HCT116 (cell line): ENCODE data around the gene ATP1A4. TPM values are rescaled to one million over a fixed set of nuclear protein-coding genes. Genes with fewer than 3 reads are reported as not detected.

ENCODE experiments used
- ATAC-seq: fragments of 200-7000 bp; cut with Tn5 transposase; 2 replicates; pipeline ENCODE4 v1.9.1; 2020; ENCODE audit warnings: mild to moderate bottlenecking, moderate library complexity
- BruUV-seq: library from RNA; stranded (reverse); fragments of 400-500 nt; replicated peaks from 2 replicates; lab custom pipeline; 2021; lab: Mats Ljungman, UMichigan
- CTCF ChIA-PET: fragments of 300-600 bp; sonication (Branson Sonifier 250); formaldehyde crosslinking; loops from one replicate; lab custom pipeline; 2021; ENCODE audit warnings: antibody characterized with exemption; lab: Charles Lee
- POLR2A ChIA-PET: fragments of 300-600, 350-600 bp; sonication (Branson Sonifier 250); formaldehyde crosslinking; loops from one replicate; lab custom pipeline; 2021; ENCODE audit warnings: antibody characterized with exemption; lab: Charles Lee
- RAD21 ChIA-PET, 2 experiments: fragments of 300-600 bp; sonication (Branson Sonifier 250); formaldehyde crosslinking; loops; one replicate each; lab custom pipeline; 2023; ENCODE audit warnings: low total read pairs in 2 of 2; ENCODE audit not compliant: uncharacterized antibody in 2 of 2, unreplicated experiment in 2 of 2, low non-redundant PET in 1 of 2; lab: Charles Lee
- DNase-seq: peaks from one replicate; pipeline ENCODE4 v3.0.0-alpha.2; 2010; ENCODE audit warnings: low read depth, low spot score
- H2AFZ ChIP-seq: fragments of 200-600 bp; shearing (Covaris generic), sonication (generic); 2 replicates; pipeline ENCODE4 v1.6.1; 2017; ENCODE audit warnings: low read depth, mixed run types, mixed read lengths, antibody characterized with exemption, low read length; ENCODE audit not compliant: poor library complexity, severe bottlenecking
- H3K27ac ChIP-seq: 2 replicates; pipeline ENCODE4 v1.5.1; 2012; ENCODE audit warnings: low read depth, low read length
- H3K27me3 ChIP-seq: fragments of 200-600 bp; sonication (generic); 2 replicates; pipeline ENCODE4 v1.6.1; 2016; ENCODE audit warnings: mixed run types, low read length, mixed read lengths; ENCODE audit not compliant: insufficient read depth
- H3K36me3 ChIP-seq, 2 experiments: fragments of 200-500 bp in 1 of 2; fragments of 200-600 bp in 1 of 2; sonication (Bioruptor generic) in 1 of 2; sonication (generic) in 1 of 2; 2 replicates each; pipeline versions ENCODE4 v1.5.1 to v1.6.1; 2014 to 2016; ENCODE audit warnings: low read length in 2 of 2, inconsistent platforms in 1 of 2, mixed read lengths in 1 of 2, mixed run types in 1 of 2; ENCODE audit not compliant: insufficient read depth in 2 of 2, control insufficient read depth in 1 of 2
- H3K4me1 ChIP-seq, 2 experiments: fragments of 200-600 bp in 1 of 2; sonication (generic) in 1 of 2; 2 replicates each; pipeline versions ENCODE4 v1.5.1 to v1.6.1; 2012 to 2017; ENCODE audit warnings: low read length in 2 of 2, inconsistent platforms in 1 of 2, mild to moderate bottlenecking in 1 of 2, mixed read lengths in 1 of 2, mixed run types in 1 of 2, moderate library complexity in 1 of 2; ENCODE audit not compliant: insufficient read depth in 2 of 2, control insufficient read depth in 1 of 2
- H3K4me2 ChIP-seq: fragments of 200-600 bp; sonication (generic); 2 replicates; pipeline ENCODE4 v1.6.1; 2017; ENCODE audit warnings: mixed run types, low read length, mixed read lengths
- H3K4me3 ChIP-seq, 2 experiments: fragments of 200-600 bp in 1 of 2; sonication (generic) in 1 of 2; replicated peaks in 1 of 2; 2 replicates each; pipeline ENCODE4 v1.5.1; 2011 to 2016; ENCODE audit warnings: low read length in 2 of 2, control low read depth in 1 of 2, low read depth in 1 of 2, mild to moderate bottlenecking in 1 of 2, mixed read lengths in 1 of 2, mixed run types in 1 of 2
- H3K79me2 ChIP-seq: fragments of 200-600 bp; sonication (generic); 2 replicates; pipeline ENCODE4 v1.6.1; 2017; ENCODE audit warnings: mild to moderate bottlenecking, mixed run types, low read length, moderate library complexity, mixed read lengths; ENCODE audit not compliant: insufficient read depth
- H3K9ac ChIP-seq: fragments of 200-600 bp; sonication (generic); 2 replicates; pipeline ENCODE4 v1.6.1; 2016; ENCODE audit warnings: low read length, mixed read lengths
- H3K9me2 ChIP-seq: fragments of 200-600 bp; sonication (generic), shearing (Covaris generic); 2 replicates; pipeline ENCODE4 v1.6.1; 2017; ENCODE audit warnings: mixed run types, mild to moderate bottlenecking, moderate library complexity; ENCODE audit not compliant: insufficient read depth
- H3K9me3 ChIP-seq, 2 experiments: fragments of 200-500 bp in 1 of 2; fragments of 200-600 bp in 1 of 2; sonication (Bioruptor generic) in 1 of 2; sonication (generic) in 1 of 2; 2 replicates each; pipeline ENCODE4 v1.6.1; 2014 to 2017; ENCODE audit warnings: low read length in 2 of 2, mixed read lengths in 2 of 2, inconsistent platforms in 1 of 2, low read depth in 1 of 2, mild to moderate bottlenecking in 1 of 2, mixed run types in 1 of 2, moderate library complexity in 1 of 2; ENCODE audit not compliant: control insufficient read depth in 1 of 2, insufficient read depth in 1 of 2
- H4K20me1 ChIP-seq: fragments of 200-600 bp; sonication (generic), shearing (Covaris generic); 2 replicates; pipeline ENCODE4 v1.6.1; 2017; ENCODE audit warnings: mixed run types, mild to moderate bottlenecking, moderate library complexity; ENCODE audit not compliant: insufficient read depth
- CTCF ChIP-seq, 3 experiments: fragments of 200-600 bp in 1 of 3; sonication (generic) in 1 of 3; IDR thresholded peaks in 2 of 3; conservative IDR thresholded peaks in 1 of 3; 2 replicates each; pipeline ENCODE4 v1.5.1; 2012 to 2017; ENCODE audit warnings: low read depth in 2 of 3, low read length in 2 of 3, antibody characterized with exemption in 1 of 3, borderline replicate concordance in 1 of 3, control low read depth in 1 of 3, mild to moderate bottlenecking in 1 of 3, mixed read lengths in 1 of 3, mixed run types in 1 of 3, moderate library complexity in 1 of 3; ENCODE audit not compliant: insufficient read depth in 1 of 3
- ELF1 ChIP-seq: IDR thresholded peaks from 2 replicates; pipeline ENCODE4 v1.6.1; 2012; ENCODE audit warnings: low read depth, borderline replicate concordance
- POLR2AphosphoS5 ChIP-seq: IDR thresholded peaks from 2 replicates; pipeline ENCODE4 v1.6.1; 2011; ENCODE audit warnings: mild to moderate bottlenecking, low read depth, low read length, moderate library complexity
- SP1 ChIP-seq: IDR thresholded peaks from 2 replicates; pipeline ENCODE4 v1.6.1; 2012; ENCODE audit warnings: low read depth
- TCF7L2 ChIP-seq: IDR thresholded peaks from 2 replicates; pipeline ENCODE4 v1.7.0; 2011; ENCODE audit warnings: borderline replicate concordance, inconsistent platforms; ENCODE audit not compliant: insufficient read depth, insufficient read length; ENCODE audit errors: extremely low read depth
- ZNF274 ChIP-seq: fragments of 200-500 bp; sonication (Bioruptor generic); IDR thresholded peaks from 2 replicates; pipeline ENCODE4 v1.6.1; 2014; ENCODE audit warnings: mild to moderate bottlenecking, low read depth, low read length, inconsistent platforms
- intact Hi-C: fragments of 100-400 bp; cut with micrococcal nuclease; formaldehyde crosslinking; loops from 2 replicates; pipeline ENCODE4 v1.10.0; 2022
- total RNA-seq: library from RNA; stranded (reverse); gene quantifications from one replicate; pipeline ENCODE4 v1.2.1, GENCODE V29; 2021; ENCODE audit not compliant: unreplicated experiment

The ATP1A4 gene
- total RNA-seq, 1 experiment from 2014 or later: not detected

- BruUV-seq: no TSS peak
- ATAC-seq: no peak
- no peak overlapping the region for H3K4me3 ChIP-seq
- CTCF ChIA-PET: interaction anchor here (1.3 kb wide), 1 partner anchor 17 kb away, joined by 4 read pairs; no protein-coding TSS in a partner anchor
- H4K20me1 ChIP-seq: 0 out of 2 replicates have a peak, but pooled peaks cover 4% of the 10 kb centered on the region
- RAD21 ChIA-PET: no interaction called here
- H3K4me1 ChIP-seq: peaks cover 6 to 12% of the 10 kb centered on the region in 2 experiments; a peak in 3 of 4 replicates
- H3K9me3 ChIP-seq: no peaks in the 10 kb centered on the region
- H3K36me3 ChIP-seq: peaks cover 36 to 56% of the 10 kb centered on the region in 2 experiments; a peak in 3 of 4 replicates
- H3K9ac ChIP-seq: no peak overlapping the region
- TF ChIP-seq ELF1: no peak
- TF ChIP-seq ZNF274: no peak
- no peak for TF ChIP-seq TCF7L2
- TF ChIP-seq POLR2AphosphoS5: no peak
- no peak for TF ChIP-seq SP1
- TF ChIP-seq CTCF (IDR thresholded peaks at IDR 0.05 in 2 of 3, conservative IDR thresholded peaks at IDR 0.05 in 1 of 3; ENCODE audit: borderline replicate concordance in 1 of 3, insufficient read depth in 1 of 3, low read depth in 2 of 3, low read length in 2 of 3): no peak
- no peak for DNase-seq
- H3K4me2 ChIP-seq: no peak overlapping the region
- no peaks in the 10 kb centered on the region for H3K9me2 ChIP-seq
- H2AFZ ChIP-seq: no peak overlapping the region
- no peaks in the 10 kb centered on the region for H3K27me3 ChIP-seq
- H3K79me2 ChIP-seq: peaks cover 44% of the 10 kb centered on the region
- POLR2A ChIA-PET: no interaction called here
- H3K27ac ChIP-seq: no peak overlapping the region
- intact Hi-C loops: no loop called here
These were observed 59.2 kb downstream of the ATP1A4 start for GRCh38 chr1:160210561-160210960.
